Suppressor macrophage treated with lipopolysaccharide for 4 hours (primary cell): ENCODE measurements around the gene GASK1B.

Experiments
- DNase-seq: peaks from one replicate; pipeline ENCODE4 v3.0.0-alpha.2; 2020

Gene GASK1B

DNA sequence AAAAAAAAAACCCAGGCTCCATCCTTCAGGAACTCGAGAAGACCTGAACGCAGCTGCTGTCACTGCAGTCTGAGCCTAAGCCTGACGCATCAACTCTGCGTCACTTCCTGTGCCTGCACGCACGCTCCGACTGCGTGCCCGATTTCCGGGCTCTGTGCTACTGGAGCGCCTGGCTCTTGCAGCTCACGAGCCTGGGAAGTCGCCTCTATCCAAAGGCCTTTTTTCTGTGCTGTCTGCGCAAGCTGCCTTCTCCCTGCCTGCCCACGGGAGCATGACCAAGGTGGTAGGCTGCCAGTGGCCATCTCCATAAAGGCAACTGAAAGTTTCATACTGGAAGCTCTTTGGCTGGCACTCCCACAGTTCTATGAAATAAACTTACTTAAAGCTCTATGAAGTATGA, 9.9 kb upstream of the GASK1B start:
- DNase-seq: no peak

DNA sequence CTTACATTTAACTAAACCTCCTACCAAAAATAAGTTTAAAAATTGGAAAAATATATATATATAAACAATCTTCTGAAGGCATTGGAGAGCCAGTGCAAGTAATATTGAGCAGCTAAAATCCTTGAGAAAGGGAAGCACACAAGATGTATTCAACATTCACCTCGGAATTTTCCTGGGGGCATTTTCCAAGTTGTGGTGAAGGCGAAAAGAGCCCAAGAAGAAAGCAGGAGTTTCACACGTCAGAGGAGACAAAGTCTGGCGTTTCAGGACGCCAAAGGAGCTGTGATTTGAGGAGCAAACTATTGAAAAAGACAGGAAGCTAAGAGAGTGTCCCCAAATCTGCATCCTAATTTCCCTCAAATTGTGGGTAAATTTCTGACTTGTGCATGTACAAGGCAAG, 9.1 kb upstream of the GASK1B start:
- DNase-seq: no peak

DNA sequence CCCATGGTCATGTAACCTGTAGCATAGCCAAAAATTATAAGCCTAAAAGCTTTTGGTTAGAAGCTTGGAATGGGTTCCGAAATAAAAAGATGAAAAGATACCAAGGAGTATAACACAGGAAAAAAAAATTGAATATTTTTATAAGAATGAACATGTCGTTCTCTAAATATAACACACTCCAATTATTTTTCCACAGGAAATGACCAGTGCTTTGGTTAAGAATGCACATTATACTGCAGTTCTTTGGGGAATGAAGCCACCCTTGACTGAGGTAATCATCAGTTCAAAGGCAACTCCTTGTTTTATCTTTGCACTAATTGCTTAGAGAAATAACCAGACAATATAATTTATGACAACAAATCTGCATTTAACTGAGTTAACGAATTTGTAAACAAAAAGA, 6.6 kb upstream of the GASK1B start:
- no peak for DNase-seq

GRCh38 chr4:158176776-158177175, 4.0 kb upstream of the GASK1B start:
- no peak for DNase-seq

GRCh38 chr4:158176108-158176507, 3.3 kb upstream of the GASK1B start:
- no peak for DNase-seq

DNA sequence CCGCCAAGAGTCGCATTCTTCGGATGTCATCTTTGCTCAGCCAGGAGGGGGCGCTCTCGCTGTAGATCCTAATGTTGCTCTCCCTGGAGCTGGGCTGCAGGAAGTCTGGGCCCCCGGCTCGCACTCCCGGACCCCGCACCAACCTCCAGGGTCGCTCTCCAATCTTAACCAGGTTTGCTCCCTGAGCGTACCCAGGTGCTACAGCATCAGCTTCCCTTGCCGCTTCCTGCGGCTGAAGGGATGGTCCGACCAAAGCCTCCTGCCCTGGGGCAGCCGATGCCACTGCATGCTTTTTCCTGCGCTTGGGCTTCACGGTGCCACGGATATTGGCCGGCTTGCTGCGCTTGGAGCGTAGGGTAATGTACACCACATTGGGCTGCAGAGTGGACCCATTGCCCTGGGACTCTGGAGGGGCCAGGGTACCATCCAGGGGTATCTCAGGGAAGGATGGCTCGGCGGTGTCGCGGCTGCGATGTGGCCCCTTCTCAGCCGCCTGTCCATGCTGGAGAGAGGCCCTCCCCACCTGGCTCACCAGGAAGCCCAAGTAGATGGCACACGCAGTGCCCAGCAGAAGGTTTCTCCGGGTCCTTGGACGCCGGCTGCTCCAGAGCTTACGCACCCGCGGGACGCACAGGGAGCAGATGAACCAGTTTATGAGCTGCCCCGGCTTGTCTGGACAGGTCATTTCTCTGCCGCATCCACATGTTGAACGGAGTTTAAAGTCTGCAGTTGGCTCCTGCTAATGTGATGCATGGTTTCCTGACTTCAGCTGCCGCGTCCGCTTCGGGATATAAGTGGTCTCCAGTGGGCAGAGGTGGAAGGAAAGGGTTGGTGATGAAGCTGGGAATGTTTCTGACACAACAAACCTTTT, 1.9 kb downstream of the GASK1B start:
- DNase-seq: peak; percentile 86

DNA sequence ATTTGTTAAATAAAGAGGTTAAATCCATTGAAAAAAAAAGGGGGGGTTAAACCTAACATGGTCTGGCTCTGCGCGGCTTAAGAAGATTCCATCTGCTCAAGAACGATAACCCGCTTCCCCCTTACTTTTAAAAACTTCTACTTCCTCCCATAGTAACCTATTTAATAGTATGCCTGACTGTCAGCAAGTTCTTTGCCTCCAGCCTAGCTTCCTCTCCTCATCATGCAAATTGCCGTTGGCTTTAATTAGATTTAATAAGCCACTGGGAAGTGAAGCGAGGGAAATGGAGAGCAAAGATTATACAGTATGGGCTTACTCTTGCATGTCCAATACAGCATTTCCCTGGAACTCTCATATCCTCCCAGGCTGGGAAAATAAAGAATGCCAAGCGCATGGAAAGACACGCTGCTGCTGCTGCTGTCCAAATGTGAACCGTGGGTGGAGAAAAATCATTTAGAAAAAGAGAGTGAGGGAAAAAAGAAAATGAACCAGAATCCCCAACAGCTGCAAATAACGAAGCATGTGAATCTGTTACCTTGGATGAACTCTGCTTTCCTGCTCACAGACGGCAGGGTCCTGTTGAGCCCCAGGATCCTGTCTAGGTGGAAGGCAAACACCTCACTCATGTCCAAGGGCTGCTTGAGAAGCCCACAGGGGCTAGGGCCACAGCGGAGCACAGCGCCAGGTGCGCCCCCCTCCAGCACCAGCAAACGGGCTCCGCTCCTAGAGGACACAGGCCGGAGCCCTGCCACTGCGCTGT, 2.7 kb downstream of the GASK1B start:
- peak; percentile 48 for DNase-seq

DNA sequence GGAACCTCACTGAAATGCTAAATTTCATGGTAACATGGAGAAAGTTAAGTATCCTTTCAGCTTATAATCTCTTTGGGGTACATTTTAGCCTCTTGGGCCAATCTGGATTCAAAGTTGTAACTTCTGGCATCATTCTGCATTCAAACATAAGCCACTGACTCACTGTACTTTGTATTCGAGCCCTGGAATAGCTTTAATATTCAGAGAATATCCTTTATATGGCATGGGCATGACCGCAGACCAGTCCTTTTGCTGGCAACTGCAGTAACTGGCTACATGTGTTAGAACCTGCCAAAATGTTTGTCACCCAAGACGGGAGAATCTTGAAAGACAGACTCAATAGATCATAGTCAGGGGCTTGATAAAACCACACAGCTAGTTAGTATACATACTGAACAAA, 3.3 kb downstream of the GASK1B start:
- no peak for DNase-seq

- DNase-seq: no peak
Measured at GRCh38 chr4:158168606-158169005, 4.2 kb downstream of the GASK1B start.

GRCh38 chr4:158166701-158167100, 6.1 kb downstream of the GASK1B start:
- no peak for DNase-seq

GRCh38 chr4:158164768-158165213, 8.0 kb downstream of the GASK1B start:
- DNase-seq: no peak

DNA sequence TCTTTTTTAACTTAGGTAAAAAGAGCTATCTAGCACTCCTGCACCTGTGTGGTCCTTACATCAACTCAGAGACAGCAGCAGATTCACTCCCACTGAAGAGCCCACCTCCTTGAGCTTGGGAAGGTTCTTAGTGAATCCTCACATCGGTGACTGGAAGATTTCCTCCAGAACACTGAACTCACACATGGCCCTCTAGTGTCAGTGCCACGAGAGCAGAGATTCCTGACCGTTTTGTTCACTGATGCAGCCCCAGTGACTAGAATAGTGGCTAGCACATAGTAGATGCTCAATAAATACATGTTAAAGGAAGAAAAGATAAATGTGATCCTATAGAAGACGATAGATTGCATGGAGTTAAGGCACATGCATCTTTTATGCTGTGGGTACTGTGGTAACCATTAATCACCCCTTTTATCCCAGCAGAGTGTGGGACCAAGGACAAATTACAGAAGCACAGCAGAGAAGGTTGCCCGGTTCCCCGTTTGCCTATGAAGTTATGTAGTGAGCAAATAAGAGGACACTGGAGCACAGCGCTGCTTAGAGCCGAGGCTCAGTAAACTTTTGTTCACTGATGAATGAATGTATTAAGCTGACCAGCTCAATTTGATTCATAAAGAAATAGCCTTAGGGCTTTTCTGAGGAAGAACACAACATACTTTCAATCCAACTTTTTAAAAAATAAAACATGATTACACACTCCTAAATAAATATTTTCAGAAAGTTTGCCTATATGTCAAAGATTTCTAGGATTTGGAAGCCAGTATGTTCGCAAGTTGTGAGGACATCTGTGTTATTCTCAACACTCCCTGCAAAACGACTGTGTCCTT, 8.7 kb downstream of the GASK1B start:
- DNase-seq: no peak

DNA sequence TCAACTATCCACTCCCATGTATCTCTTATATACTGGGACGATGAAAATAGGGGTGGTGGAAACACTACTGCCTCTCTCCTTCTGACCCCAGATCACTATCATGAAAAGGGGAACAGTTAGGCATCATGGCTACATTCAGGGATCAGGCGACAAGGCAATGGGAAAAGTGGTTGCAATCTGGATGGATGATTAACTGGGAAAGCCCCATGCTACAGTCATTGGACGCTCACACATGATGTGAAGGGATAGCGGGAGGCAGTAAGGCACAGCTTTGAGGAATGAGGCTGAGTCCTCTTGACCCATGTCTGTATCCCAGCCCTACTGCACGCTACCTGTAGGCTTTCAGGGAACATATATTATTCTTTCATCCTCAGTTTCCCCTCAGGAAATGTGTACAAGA, 10.2 kb downstream of the GASK1B start:
- DNase-seq: peak; percentile 76

- DNase-seq: peak; percentile 96
Measured at GRCh38 chr4:158161551-158162354, 11.1 kb downstream of the GASK1B start.

GRCh38 chr4:158159718-158160094, 13.1 kb downstream of the GASK1B start:
- DNase-seq: no peak

DNA sequence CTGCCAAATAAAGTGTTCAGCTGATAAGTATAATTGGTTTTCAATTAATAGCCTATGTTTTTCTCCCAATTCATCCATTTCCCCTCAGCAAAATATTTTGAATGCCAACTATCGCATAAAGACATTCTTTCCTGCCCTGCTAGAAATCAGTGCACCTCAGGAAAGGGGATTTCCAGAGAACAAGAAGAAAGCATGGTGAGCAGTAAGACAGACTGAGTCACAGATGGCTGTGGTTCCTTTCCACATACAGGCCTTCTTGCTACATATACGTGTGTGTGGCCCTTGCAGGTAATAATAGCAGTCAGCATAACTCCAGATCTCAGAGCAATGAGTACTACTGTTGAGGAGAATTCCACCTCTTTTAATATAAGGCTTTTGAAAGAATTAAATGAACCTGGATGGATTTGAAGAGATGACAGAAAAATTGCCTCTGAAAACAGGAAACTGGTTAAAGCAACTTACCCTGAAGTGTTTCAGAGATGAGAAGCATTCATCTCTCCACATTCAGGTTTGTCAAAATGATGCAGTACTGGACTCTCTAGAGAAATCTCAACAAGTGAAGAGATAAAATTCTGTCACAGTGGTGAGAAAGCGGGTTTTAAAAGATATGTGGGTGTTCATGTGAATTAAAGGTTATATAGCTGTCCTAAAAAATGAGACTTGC, 13.6 kb downstream of the GASK1B start:
- DNase-seq: peak; percentile 65

DNA sequence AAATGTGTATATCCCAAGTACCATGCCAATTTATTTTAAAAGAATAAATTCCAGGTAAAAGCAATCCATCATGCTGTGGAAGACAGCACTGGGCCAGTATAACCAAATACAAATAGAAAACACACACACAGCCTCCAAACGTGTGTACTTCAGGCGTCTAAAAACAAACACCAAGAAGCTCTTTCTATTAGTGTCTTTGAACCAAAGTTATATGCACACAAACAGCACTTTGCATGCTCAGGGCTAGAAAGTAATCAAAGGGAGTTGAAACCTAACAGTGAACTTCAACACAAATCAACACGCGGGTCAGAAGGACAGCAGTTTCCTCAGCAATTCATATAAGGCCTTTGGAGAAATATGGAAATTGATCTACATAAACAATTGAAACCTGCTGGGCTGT, 15.4 kb downstream of the GASK1B start:
- no peak for DNase-seq

DNA sequence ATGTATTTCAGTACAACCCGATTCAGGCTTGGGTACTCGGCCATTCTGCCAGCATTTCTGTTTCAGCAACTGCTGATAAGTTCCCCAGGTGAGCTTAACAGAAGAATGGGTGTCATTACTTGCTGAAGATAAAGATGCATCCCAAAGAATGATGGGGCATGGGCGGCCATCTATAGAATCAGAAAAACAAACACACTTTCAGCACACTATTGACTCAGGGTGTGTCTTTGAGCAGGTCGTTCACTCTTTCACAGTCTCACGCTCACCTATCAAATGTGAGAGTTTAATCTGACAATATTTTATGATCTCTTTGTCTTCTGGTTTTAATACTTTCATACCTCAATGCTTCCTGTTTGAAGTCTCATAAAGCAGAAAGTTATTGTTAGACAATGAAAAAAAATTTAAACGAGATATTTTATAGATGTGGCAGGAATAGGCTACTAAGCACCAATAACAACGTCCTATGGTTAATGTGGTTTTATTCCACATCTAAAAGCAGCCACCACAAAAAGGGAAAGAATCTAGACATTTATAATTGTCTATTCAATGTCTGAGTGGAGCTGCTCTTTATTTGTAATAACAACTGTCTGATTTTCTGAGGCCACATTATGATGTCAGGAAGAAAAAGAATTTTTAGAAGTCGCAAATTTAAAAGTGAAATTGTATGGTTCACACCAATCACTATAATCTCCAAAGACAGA, 17.0 kb downstream of the GASK1B start:
- DNase-seq: no peak

- no peak for DNase-seq
Measured at GRCh38 chr4:158147151-158147550, 25.7 kb downstream of the GASK1B start.

DNA sequence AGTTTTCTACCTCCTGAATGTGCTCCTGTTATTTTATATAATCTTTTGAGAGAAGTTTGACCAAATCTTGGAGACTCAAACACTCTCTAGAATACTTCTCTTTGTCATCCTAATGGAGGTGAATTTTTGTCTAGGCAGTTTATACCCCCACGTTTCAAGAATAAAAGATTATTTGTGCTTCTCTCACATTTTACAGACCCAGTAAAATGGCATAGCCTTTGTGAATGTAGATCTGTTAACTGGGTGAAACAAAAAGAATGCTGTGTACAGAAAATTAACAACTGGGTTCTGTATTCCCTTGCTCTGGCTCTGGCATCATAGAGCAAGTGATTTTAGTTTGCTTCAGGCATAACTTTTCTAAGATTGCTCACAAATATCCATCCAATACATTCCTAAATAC, 26.1 kb downstream of the GASK1B start:
- DNase-seq: no peak

- DNase-seq: no peak
Measured at GRCh38 chr4:158139086-158139485, 33.7 kb downstream of the GASK1B start.
